ENCODE data around the gene PCDHGA3. TPM values are rescaled to one million over a fixed set of nuclear protein-coding genes. Genes with fewer than 3 reads are reported as not detected.

PCDHGA3 gene
- total RNA-seq, 1 experiment from 2014 or later = not detected

DNA sequence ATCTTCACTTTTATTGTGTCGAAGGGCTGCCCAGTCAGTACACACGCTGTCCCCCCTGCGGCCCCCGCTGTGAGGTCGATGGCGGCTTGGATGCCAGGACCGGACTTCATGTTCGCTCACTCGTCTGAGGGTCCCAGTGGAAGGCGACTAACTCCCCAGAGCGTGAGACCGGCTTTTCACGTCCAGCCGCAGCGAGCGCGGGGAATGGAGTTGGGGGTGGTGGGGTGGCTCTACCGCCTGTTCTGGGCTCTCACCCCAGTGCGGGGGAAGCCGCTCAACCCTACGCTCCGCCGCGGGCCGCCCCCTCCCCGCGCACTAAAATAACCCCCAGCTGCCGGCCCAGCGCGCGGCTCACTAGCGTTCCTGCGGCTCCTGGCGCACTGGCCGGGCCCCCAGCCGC is 39.9 kb upstream of the PCDHGA3 start, which contains the start of gene SLC25A2:
SLC25A2 (minus strand) TSS at position 294 of the 400 bp plus-strand sequence; CDS start at position 110, 184 bp downstream.
- CTCF ChIA-PET = no interaction called here
- DNase-seq (ENCODE audit: low read depth, low spot score) = no peak
- Histone ChIP-seq H3K9me3 (ENCODE audit: control insufficient read depth, insufficient read depth, low read depth, low read length) (peaks cover 27% of the 10 kb centered on the region), H3K27ac (ENCODE audit: low read length) (no peak within 1 kb of the TSS), H3K4me1 (ENCODE audit: control insufficient read depth, insufficient read depth, low read length) (no peaks in the 10 kb centered on the region), H3K4me3 (ENCODE audit: low read depth in 2 of 2, low read length in 2 of 2) (no peak within 1 kb of the TSS), H3K27me3 (ENCODE audit: control insufficient read depth, insufficient read depth, low read length) (no peaks in the 10 kb centered on the region), H3K36me3 (ENCODE audit: control insufficient read depth, insufficient read depth, low read length) (no peaks in the 10 kb centered on the region; the same call in 1 of the 2 replicates)
- intact Hi-C loops (cut with micrococcal nuclease; ENCODE audit: unreplicated experiment) (no loop called here), in situ Hi-C loops (cut with HindIII; ENCODE audit: low pct_unique_long_range_greater_than_20kb, low sequenced_read_pairs) (no loop called here)
- no TSS peak for BruUV-seq (replicated peaks)
- no peak for TF ChIP-seq POLR2AphosphoS5 (IDR thresholded peaks at IDR 0.05; ENCODE audit: low read depth, low read length)
- TF ChIP-seq, protein P1, sequence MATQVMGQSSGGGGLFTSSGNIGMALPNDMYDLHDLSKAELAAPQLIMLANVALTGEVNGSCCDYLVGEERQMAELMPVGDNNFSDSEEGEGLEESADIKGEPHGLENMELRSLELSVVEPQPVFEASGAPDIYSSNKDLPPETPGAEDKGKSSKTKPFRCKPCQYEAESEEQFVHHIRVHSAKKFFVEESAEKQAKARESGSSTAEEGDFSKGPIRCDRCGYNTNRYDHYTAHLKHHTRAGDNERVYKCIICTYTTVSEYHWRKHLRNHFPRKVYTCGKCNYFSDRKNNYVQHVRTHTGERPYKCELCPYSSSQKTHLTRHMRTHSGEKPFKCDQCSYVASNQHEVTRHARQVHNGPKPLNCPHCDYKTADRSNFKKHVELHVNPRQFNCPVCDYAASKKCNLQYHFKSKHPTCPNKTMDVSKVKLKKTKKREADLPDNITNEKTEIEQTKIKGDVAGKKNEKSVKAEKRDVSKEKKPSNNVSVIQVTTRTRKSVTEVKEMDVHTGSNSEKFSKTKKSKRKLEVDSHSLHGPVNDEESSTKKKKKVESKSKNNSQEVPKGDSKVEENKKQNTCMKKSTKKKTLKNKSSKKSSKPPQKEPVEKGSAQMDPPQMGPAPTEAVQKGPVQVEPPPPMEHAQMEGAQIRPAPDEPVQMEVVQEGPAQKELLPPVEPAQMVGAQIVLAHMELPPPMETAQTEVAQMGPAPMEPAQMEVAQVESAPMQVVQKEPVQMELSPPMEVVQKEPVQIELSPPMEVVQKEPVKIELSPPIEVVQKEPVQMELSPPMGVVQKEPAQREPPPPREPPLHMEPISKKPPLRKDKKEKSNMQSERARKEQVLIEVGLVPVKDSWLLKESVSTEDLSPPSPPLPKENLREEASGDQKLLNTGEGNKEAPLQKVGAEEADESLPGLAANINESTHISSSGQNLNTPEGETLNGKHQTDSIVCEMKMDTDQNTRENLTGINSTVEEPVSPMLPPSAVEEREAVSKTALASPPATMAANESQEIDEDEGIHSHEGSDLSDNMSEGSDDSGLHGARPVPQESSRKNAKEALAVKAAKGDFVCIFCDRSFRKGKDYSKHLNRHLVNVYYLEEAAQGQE (IDR thresholded peaks at IDR 0.05; ENCODE audit: insufficient read depth in 1 of 2, low read depth in 2 of 2, low read length in 1 of 2) = no peak
- no peak for TF ChIP-seq TCF7L2 (IDR thresholded peaks at IDR 0.05; ENCODE audit: low read depth, low read length)
- TF ChIP-seq, protein P2, sequence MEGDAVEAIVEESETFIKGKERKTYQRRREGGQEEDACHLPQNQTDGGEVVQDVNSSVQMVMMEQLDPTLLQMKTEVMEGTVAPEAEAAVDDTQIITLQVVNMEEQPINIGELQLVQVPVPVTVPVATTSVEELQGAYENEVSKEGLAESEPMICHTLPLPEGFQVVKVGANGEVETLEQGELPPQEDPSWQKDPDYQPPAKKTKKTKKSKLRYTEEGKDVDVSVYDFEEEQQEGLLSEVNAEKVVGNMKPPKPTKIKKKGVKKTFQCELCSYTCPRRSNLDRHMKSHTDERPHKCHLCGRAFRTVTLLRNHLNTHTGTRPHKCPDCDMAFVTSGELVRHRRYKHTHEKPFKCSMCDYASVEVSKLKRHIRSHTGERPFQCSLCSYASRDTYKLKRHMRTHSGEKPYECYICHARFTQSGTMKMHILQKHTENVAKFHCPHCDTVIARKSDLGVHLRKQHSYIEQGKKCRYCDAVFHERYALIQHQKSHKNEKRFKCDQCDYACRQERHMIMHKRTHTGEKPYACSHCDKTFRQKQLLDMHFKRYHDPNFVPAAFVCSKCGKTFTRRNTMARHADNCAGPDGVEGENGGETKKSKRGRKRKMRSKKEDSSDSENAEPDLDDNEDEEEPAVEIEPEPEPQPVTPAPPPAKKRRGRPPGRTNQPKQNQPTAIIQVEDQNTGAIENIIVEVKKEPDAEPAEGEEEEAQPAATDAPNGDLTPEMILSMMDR (IDR thresholded peaks at IDR 0.05) = no peak
- TF ChIP-seq SIN3A (IDR thresholded peaks at IDR 0.05; ENCODE audit: borderline replicate concordance, insufficient read depth, low read depth, low read length) = no peak
- ATAC-seq = no peak
- POLR2A ChIA-PET = no interaction called here

DNA sequence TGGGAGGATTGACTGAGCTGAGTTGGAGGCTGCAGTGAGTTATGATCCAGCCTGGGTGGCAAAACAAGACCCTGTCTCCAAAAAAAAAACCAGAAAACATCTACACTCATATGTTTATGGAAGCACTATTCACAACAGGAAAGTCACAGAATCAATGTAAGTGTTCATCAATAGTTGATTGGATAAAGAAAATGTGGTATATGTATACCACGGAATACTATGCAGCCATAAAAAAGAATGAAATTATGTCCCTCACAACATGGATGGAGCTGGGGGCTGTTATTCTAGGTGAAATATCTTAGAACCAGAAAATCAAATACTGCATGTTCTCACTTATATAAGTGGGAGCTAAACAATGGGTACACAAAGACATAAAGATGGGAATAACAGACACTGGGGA is 37.0 kb upstream of the PCDHGA3 start:
- POLR2A ChIA-PET = no interaction called here
- H3K4me3 ChIP-seq (ENCODE audit: low read depth in 2 of 2, low read length in 2 of 2) = no peak overlapping the region
- CTCF ChIA-PET = no interaction called here
- TF ChIP-seq, protein P2 (IDR thresholded peaks at IDR 0.05) = no peak
- TF ChIP-seq SIN3A (IDR thresholded peaks at IDR 0.05; ENCODE audit: borderline replicate concordance, insufficient read depth, low read depth, low read length) = no peak
- no peak for TF ChIP-seq POLR2AphosphoS5 (IDR thresholded peaks at IDR 0.05; ENCODE audit: low read depth, low read length)
- TF ChIP-seq, protein P1 (IDR thresholded peaks at IDR 0.05; ENCODE audit: insufficient read depth in 1 of 2, low read depth in 2 of 2, low read length in 1 of 2) = no peak
- TF ChIP-seq TCF7L2 (IDR thresholded peaks at IDR 0.05; ENCODE audit: low read depth, low read length) = no peak
- in situ Hi-C loops (cut with HindIII; ENCODE audit: low pct_unique_long_range_greater_than_20kb, low sequenced_read_pairs) (no loop called here), intact Hi-C loops (cut with micrococcal nuclease; ENCODE audit: unreplicated experiment) (no loop called here)
- H3K36me3 ChIP-seq (ENCODE audit: control insufficient read depth, insufficient read depth, low read length) = no peaks in the 10 kb centered on the region; the same call in 1 of the 2 replicates
- H3K27ac ChIP-seq (ENCODE audit: low read length) = no peak overlapping the region
- H3K9me3 ChIP-seq (ENCODE audit: control insufficient read depth, insufficient read depth, low read depth, low read length) = peaks cover 46% of the 10 kb centered on the region
- no peak for ATAC-seq
- H3K4me1 ChIP-seq (ENCODE audit: control insufficient read depth, insufficient read depth, low read length) = no peaks in the 10 kb centered on the region
- no peaks in the 10 kb centered on the region for H3K27me3 ChIP-seq (ENCODE audit: control insufficient read depth, insufficient read depth, low read length)
- no peak for DNase-seq (ENCODE audit: low read depth, low spot score)
- no TSS peak for BruUV-seq (replicated peaks)
